ENCODE results near the gene SCYGR5.

- no peak for TF ChIP-seq CTCF (IDR thresholded peaks at IDR 0.05)
- no peak for TF ChIP-seq ZFX (IDR thresholded peaks at IDR 0.05; ENCODE audit: borderline replicate concordance)
These were observed 49.0 kb upstream of the SCYGR5 start, which contains the start of gene SCYGR4 for GRCh38 chr2:227617316-227618230.
